ENCODE data around the gene PLCL1. TPM values are rescaled to one million over a fixed set of nuclear protein-coding genes. Genes with fewer than 3 reads are reported as not detected.

PLCL1 gene
- total RNA-seq = under 1 TPM; 0.04 to 0.11 TPM
- polyA plus RNA-seq (2013, experiment 1 of 2) = 1.4 TPM
- polyA plus RNA-seq (2013, experiment 2 of 2) = 1.1 TPM
- long read RNA-seq, experiment 1, partial matches to known transcripts = 0 of 1 reads
- long read RNA-seq, experiment 1, other reads (novel, unspliced or antisense) = 1 of 1 reads
- long read RNA-seq, experiment 2 = 0 reads
- long read RNA-seq, experiment 3 = 0 reads
- long read RNA-seq, experiment 4 = 0 reads

GRCh38 chr2:197804049-197804757 lies at the start of gene PLCL1:
PLCL1 (plus strand) TSS chr2:197804593.
- Histone ChIP-seq H3K27me3 (ENCODE audit: control insufficient read depth, insufficient read depth, low read length, poor library complexity, severe bottlenecking) (peaks cover 67% of the 10 kb centered on the region), H3K4me3 (ENCODE audit: low read length) (peak within 1 kb of the TSS; percentile 77), H3K9ac (ENCODE audit: extremely low read depth, low read length, poor library complexity, severe bottlenecking) (no peak within 1 kb of the TSS), H3K27ac (ENCODE audit: low read depth, low read length) (no peak within 1 kb of the TSS), H3K4me1 (ENCODE audit: control insufficient read depth, insufficient read depth, low read length) (no peaks in the 10 kb centered on the region), H3K9me3 (ENCODE audit: control insufficient read depth, low read length) (no peaks in the 10 kb centered on the region), H3K36me3 (ENCODE audit: control insufficient read depth, insufficient read depth, low read length) (no peaks in the 10 kb centered on the region)
- no peak within 1 kb of the TSS for H3K27ac Mint-ChIP-seq
- H3K27me3 Mint-ChIP-seq (ENCODE audit: insufficient read depth) = peaks cover 72% of the 10 kb centered on the region
- DNase-seq = peak; percentile 98
- H3K4me1 Mint-ChIP-seq = peaks cover 10% of the 10 kb centered on the region
- H3K36me3 Mint-ChIP-seq (ENCODE audit: low read depth) = no peaks in the 10 kb centered on the region
- peak within 1 kb of the TSS; percentile 63 for H3K4me3 Mint-ChIP-seq
- TF ChIP-seq, protein P1, sequence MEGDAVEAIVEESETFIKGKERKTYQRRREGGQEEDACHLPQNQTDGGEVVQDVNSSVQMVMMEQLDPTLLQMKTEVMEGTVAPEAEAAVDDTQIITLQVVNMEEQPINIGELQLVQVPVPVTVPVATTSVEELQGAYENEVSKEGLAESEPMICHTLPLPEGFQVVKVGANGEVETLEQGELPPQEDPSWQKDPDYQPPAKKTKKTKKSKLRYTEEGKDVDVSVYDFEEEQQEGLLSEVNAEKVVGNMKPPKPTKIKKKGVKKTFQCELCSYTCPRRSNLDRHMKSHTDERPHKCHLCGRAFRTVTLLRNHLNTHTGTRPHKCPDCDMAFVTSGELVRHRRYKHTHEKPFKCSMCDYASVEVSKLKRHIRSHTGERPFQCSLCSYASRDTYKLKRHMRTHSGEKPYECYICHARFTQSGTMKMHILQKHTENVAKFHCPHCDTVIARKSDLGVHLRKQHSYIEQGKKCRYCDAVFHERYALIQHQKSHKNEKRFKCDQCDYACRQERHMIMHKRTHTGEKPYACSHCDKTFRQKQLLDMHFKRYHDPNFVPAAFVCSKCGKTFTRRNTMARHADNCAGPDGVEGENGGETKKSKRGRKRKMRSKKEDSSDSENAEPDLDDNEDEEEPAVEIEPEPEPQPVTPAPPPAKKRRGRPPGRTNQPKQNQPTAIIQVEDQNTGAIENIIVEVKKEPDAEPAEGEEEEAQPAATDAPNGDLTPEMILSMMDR (conservative IDR thresholded peaks at IDR 0.05) = no peak
- WGBS, 2 experiments (ENCODE audit: insufficient coverage in 1 of 2, insufficient read length in 1 of 2) = 1 to 3% methylated on average over 22 to 50 of the region's 50 CpGs
- no peaks in the 10 kb centered on the region for H3K9me3 Mint-ChIP-seq

GRCh38 chr2:197759013-197759412 lies 45.4 kb upstream of the PLCL1 start:
- Mint-ChIP-seq H3K4me1 (no peaks in the 10 kb centered on the region), H3K36me3 (ENCODE audit: low read depth) (no peaks in the 10 kb centered on the region), H3K27ac (no peak overlapping the region), H3K27me3 (ENCODE audit: insufficient read depth) (peaks cover 3% of the 10 kb centered on the region), H3K4me3 (no peak overlapping the region), H3K9me3 (peaks cover 15% of the 10 kb centered on the region)
- TF ChIP-seq, protein P1 (conservative IDR thresholded peaks at IDR 0.05) = no peak
- Histone ChIP-seq H3K27me3 (ENCODE audit: control insufficient read depth, insufficient read depth, low read length, poor library complexity, severe bottlenecking) (no peaks in the 10 kb centered on the region), H3K4me1 (ENCODE audit: control insufficient read depth, insufficient read depth, low read length) (no peaks in the 10 kb centered on the region), H3K27ac (ENCODE audit: low read depth, low read length) (no peak overlapping the region), H3K9ac (ENCODE audit: extremely low read depth, low read length, poor library complexity, severe bottlenecking) (no peak overlapping the region), H3K9me3 (ENCODE audit: control insufficient read depth, low read length) (peaks cover 8% of the 10 kb centered on the region), H3K4me3 (ENCODE audit: low read length) (no peak overlapping the region), H3K36me3 (ENCODE audit: control insufficient read depth, insufficient read depth, low read length) (no peaks in the 10 kb centered on the region)
- peak; percentile 47 for DNase-seq
- 84 to 87% methylated on average over 4 of the region's 4 CpGs for WGBS, 2 experiments (ENCODE audit: insufficient coverage in 1 of 2, insufficient read length in 1 of 2)

DNA sequence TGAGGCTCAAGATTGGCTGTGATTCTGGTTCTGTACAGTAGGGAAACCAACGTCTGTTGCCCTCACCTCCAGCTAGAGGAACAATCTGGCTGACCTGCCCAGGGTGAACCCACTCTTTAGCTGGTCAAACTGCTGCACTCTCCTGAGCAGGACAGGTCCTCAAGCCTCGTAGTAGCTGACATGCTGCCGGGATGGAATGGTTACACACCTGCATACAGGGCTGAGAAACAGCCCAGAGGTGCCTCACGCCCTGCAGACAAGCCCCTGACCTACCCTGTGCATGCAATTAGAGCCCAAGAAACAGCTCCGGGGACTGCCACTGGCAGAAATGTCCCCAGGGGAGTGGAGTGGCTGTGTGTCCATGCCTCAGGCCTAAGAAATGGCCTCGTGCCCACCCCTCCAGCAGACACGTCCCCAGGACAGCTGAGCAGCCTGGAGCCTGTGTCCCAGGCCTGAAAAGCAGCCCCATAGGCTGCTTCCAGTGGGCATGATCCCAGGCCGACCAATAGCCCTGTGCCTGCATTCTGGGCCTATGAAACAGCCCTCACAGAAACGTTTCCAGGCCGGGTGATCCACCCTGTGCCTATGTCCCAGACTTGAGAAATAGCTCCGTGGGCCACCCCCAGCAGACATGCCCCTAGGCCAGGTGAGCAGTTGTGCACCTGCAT lies 44.6 kb upstream of the PLCL1 start:
- no peaks in the 10 kb centered on the region for H3K36me3 ChIP-seq (ENCODE audit: control insufficient read depth, insufficient read depth, low read length)
- no peak overlapping the region for H3K9ac ChIP-seq (ENCODE audit: extremely low read depth, low read length, poor library complexity, severe bottlenecking)
- no peaks in the 10 kb centered on the region for H3K27me3 ChIP-seq (ENCODE audit: control insufficient read depth, insufficient read depth, low read length, poor library complexity, severe bottlenecking)
- Mint-ChIP-seq H3K4me1 (no peaks in the 10 kb centered on the region), H3K27me3 (ENCODE audit: insufficient read depth) (peaks cover 1% of the 10 kb centered on the region), H3K36me3 (ENCODE audit: low read depth) (no peaks in the 10 kb centered on the region), H3K4me3 (no peak overlapping the region), H3K27ac (no peak overlapping the region), H3K9me3 (peaks cover 14% of the 10 kb centered on the region)
- peaks cover 9% of the 10 kb centered on the region for H3K9me3 ChIP-seq (ENCODE audit: control insufficient read depth, low read length)
- WGBS, 2 experiments (ENCODE audit: insufficient coverage in 1 of 2, insufficient read length in 1 of 2) = 83 to 90% methylated on average over 8 to 11 of the region's 11 CpGs
- no peaks in the 10 kb centered on the region for H3K4me1 ChIP-seq (ENCODE audit: control insufficient read depth, insufficient read depth, low read length)
- no peak overlapping the region for H3K27ac ChIP-seq (ENCODE audit: low read depth, low read length)
- no peak overlapping the region for H3K4me3 ChIP-seq (ENCODE audit: low read length)
- TF ChIP-seq, protein P1 (conservative IDR thresholded peaks at IDR 0.05) = no peak
- peak; percentile 31 for DNase-seq

All from endodermal cell (in vitro differentiated cells).